NCI-H1694 (cell line): Measurements from ENCODE around the gene SNX3.

Experiments used
- DNase-seq: peaks from one replicate; lab custom pipeline; 2025; lab: John Stamatoyannopoulos, UW

The SNX3 gene

GRCh38 chr6:108203189-108204112 lies 57.4 kb downstream of the SNX3 start:
- no peak for DNase-seq

- DNase-seq, result no peak
Measured at GRCh38 chr6:108200631-108201030, 60.2 kb downstream of the SNX3 start.

GRCh38 chr6:108200186-108200585 lies 60.7 kb downstream of the SNX3 start:
- DNase-seq, result no peak

DNA sequence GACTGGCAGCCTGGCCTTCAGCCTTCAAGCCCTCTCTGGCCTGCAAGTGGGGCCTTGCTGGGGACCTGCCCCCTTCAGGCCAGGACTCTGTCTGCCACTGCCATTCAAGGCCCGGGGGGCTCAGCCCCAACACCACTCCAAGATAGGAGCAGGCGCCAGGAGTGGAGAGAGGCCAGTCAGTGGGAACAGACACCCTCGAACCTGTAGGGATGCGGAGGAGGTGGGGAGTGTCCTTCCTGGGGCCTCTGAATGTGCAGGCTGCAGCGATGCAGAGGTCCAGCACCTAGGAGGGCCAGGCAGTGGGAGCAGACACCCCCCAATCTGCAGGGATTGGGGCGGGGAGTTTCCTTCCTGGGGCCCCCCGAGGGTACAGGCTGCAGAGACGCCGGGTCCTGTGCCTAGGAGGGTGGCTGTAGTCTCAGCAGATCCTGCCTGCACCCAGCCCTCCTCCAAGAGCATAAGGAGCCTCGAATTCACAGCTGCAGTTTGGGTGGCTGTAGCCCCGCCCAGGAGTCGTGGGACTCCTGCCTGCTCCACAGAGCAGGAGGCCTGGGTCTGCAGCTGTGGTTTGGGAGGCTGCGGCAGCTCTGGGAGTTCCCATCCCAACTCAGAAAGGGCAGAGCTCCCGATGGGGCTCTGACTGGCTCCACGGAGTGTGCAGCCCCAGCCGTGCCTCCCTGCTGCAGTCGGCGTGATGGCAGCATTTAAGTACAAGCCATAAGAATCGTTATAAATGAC lies 61.9 kb downstream of the SNX3 start:
- DNase-seq, result no peak

- DNase-seq, result no peak
Measured at GRCh38 chr6:108195209-108195608, 65.6 kb downstream of the SNX3 start.

- DNase-seq, result no peak
Measured at GRCh38 chr6:108194503-108194902, 66.3 kb downstream of the SNX3 start.

- no peak for DNase-seq
Measured at GRCh38 chr6:108193835-108194234, 67.0 kb downstream of the SNX3 start.

GRCh38 chr6:108193131-108193530 lies 67.7 kb downstream of the SNX3 start:
- DNase-seq, result no peak

DNA sequence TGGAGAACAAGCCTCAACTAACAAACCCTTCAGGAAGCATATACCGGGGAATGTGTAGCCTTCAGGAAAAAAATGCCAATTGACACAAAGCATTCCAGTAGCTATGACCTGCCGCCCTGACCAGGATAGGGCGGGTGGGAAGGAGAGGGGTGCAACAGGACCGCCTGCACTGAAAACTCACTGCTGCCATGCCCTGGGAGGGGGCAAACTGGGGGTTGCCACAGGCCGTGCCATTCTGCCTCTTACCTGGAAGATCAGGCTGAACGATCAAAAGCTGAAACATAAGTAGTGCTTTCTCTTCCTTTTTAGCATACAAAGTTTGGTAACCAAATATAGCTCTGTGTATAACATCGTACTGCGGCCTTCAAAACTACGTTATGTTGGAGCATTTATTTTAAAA lies 73.3 kb downstream of the SNX3 start:
- no peak for DNase-seq

DNA sequence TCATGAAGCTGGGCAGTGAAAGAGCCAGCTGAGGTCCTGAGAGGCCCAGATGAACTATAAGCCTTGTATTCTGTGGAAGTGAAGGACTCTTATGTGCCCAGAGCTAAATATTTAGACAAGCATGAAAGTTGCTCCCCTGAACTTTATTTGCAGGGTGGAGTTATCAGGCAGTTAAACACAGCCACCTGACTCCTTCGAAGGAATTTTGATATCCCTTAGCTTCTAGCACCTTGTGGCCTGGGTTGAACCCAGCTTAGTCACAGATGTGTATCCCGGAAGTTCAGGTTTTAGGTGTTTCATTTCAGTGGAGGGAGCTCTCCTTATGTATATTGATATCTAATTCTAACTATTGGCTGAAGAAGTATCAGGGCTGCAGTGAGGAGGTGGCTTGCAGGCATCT lies 74.6 kb downstream of the SNX3 start:
- DNase-seq, result no peak

DNA sequence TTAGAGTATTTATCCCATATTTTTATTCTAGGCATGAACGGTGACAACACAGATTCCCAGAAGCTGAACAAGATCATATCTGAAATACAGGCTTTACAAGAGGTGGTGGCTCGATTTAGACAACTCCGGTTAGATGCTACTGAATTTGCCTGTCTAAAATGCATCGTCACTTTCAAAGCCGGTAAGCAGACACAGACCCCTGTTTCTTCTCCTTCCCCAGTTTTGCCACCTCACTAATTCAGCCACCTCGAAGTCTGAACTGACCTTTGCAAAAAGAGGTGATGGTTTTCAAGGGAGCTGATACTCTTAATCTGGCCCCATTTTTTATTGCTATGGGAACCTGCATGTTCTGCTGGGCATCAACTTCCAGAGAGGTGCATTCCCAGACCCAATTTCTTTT lies 80.1 kb downstream of the SNX3 start:
- DNase-seq, result no peak

GRCh38 chr6:108180266-108180665 lies 80.6 kb downstream of the SNX3 start:
- DNase-seq, result no peak

DNA sequence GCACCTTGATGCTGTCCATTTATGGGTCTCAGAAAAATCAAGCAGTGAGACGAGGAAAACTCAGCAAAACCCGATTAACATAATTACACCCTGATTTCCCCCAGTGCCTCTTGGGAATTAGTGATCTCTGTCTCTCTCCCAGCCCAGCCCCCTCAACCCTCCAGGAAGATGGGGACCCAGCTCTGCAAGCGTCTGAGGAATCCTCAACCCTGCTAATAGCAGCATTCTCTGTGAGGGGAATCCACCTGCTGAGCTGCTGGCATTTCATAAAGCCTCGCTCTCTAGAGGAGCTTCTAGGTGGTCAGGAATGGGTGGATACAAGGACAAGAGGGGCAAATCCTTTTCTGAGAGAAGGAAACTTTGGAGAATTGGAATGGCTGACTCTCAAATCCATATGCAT lies 81.1 kb downstream of the SNX3 start:
- DNase-seq, result no peak

GRCh38 chr6:108176281-108177089 lies 84.4 kb downstream of the SNX3 start:
- DNase-seq, result no peak

GRCh38 chr6:108175592-108176279 lies 85.1 kb downstream of the SNX3 start:
- DNase-seq, result no peak

DNA sequence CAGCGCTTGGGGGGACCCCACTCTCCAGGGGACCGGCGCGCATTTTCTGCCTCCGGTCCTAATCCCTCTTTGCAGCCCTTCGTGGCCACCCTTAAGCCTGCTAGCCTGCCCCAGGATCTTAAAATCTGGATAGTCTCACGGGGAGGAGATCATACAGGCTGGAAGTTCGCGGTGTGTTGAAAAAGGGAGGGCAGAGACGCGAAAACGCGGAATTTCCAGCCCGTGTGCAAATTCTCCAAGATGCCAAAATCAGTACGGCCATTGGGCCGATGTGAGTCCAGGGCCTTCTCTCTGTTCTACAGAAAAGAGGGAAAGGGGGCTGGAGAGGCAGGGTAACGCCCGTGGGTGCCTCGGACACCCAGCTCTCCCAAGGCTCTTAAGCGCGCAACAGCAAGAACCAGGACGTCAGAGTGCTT lies 85.7 kb downstream of the SNX3 start:
- DNase-seq, result no peak

- no peak for DNase-seq
Measured at GRCh38 chr6:108174371-108175175, 86.3 kb downstream of the SNX3 start.

DNA sequence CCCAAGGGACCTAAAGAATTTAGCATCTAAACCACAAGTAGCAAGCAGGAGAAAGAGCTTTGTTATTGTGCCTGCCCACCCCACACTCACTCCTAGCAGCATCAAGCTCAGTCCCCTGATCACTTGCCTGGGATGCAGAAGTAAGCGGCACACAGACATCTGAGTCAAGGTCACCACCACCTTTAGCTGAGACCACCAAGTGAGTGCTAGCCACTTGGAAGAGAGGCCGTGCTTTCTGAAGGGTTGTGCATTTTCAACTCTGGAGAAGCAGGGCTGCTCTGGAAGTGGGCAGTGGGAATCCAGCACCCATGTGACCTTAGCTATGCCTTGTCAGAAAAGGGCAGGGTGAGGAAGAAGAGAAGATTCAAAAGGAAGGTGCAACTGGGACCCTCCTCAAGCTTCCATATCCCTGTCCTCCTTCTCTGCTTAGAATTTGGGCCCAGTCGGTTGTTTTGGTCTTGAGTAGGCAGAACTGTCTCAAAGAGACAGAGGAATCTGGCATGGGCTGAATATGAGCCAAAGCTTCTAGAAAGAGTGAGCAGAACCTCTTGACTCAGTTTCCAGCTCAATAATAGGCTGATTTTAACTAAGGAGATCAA lies 88.8 kb downstream of the SNX3 start:
- no peak for DNase-seq

DNA sequence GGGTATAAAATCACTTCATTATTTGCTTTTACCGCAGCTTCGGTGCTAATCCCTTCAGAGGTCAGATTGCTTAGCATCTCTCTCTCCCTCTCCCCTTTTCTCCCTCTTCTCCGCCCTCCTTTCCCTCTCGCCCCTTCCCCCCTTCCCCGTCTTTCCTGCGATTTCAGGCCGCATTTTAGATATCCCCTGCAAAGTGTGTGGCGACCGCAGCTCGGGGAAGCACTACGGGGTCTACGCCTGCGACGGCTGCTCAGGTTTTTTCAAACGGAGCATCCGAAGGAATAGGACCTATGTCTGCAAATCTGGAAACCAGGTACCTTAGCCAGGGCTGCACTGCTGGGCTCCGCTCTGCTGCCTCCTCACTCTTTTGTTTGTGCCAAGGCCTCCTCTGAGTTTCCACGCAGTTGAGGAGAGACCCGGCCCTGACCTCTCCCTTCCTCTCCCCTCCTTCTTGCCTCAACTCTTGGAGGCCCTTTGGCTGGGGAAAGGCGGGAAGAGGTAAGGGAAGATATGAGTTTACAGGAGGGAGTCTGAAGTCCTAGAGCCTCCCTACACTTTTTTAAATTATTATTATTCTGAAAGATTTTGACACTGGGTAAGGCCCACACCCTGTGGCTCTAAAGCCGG lies 89.4 kb downstream of the SNX3 start:
- DNase-seq, result no peak
